ENCODE data around the gene OR52N1. TPM values are rescaled to one million over a fixed set of nuclear protein-coding genes. Genes with fewer than 3 reads are reported as not detected.
A peak's percentile ranks its signal among the peaks of the same experiment; 100 is the strongest.

The OR52N1 gene
- total RNA-seq, 1 donor from 2014 or later, result 0.13 TPM

DNA sequence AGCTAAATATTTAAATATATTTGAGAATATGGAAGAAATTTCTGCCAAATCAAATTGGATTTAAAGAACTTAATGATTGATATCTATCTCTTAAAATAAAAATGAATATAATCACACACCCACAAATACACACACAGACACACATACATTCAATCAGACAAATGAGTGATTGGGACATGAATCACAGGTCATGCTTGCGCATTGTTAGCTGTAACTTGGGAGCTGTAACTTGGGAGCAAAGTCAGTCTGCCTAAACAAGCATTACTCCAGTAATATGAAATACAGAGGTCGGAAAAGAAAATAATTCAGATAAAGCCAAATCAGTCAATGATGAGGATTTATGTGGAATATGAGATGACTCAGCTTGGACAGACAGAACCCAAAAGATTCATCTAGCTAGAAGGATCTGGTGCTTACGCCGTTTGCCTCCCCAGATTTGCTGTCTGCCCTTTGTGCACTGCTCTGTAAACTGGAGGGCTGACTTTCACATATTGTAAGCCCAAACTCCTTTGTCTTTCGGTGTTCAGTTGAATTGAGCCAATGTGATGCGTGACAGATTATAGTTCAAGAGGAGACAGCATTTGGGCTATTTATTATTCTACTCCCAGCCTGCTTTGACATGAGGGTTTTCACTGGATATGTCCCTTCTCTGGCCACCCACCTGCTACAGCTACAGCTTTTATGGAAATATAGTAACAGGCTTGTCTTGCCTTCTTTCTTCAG is 53.2 kb downstream of the OR52N1 start:
- DNase-seq (ENCODE audit: low spot score) (no peak), ATAC-seq (peak; percentile 39)
- intact Hi-C loops (cut with DNase I), result no loop called here

DNA sequence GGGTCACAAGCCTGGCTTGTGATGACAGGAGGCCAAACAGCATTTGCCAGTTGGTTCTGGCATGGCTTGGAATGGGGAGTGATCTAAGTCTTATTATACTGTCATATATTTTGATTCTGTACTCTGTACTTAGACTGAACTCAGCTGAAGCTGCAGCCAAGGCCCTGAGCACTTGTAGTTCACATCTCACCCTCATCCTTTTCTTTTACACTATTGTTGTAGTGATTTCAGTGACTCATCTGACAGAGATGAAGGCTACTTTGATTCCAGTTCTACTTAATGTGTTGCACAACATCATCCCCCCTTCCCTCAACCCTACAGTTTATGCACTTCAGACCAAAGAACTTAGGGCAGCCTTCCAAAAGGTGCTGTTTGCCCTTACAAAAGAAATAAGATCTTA is 54.0 kb downstream of the OR52N1 start:
- no peak for DNase-seq (ENCODE audit: low spot score)
- intact Hi-C loops (cut with DNase I), result no loop called here
- ATAC-seq, result peak; percentile 76

Other genes with a start within 250 kb of the OR52N1 start
- 0.89 TPM for gene OR52H1, start 242.7 kb downstream of the OR52N1 start, total RNA-seq
- gene OR52B6, start 210.4 kb downstream of the OR52N1 start, total RNA-seq, result not detected
- 3.3 TPM for gene TRIM6, start 194.6 kb downstream of the OR52N1 start, total RNA-seq
- 7.2 TPM for gene TRIM34, start 166.3 kb downstream of the OR52N1 start, total RNA-seq
- gene TRIM5, start 106.2 kb downstream of the OR52N1 start, total RNA-seq, result 28.4 TPM
- gene TRIM22, start 101.5 kb downstream of the OR52N1 start, total RNA-seq, result 86.7 TPM
- gene OR56B1, start 54.8 kb downstream of the OR52N1 start, total RNA-seq, result 0.40 TPM
- gene OR52N4, start 37.0 kb downstream of the OR52N1 start, total RNA-seq, result 0.85 TPM
- not detected for gene OR52N5, start 7.9 kb downstream of the OR52N1 start, total RNA-seq
- gene OR52N2, start 17.7 kb upstream of the OR52N1 start, total RNA-seq, result not detected
- gene OR52E6, start 50.6 kb upstream of the OR52N1 start, total RNA-seq, result not detected
- gene OR52E8, start 66.4 kb upstream of the OR52N1 start, total RNA-seq, result not detected
- gene OR52E4, start 89.4 kb upstream of the OR52N1 start, total RNA-seq, result not detected
- not detected for gene OR52E5, start 101.9 kb upstream of the OR52N1 start, total RNA-seq
- gene OR56A3, start 151.0 kb upstream of the OR52N1 start, total RNA-seq, result not detected
- not detected for gene OR56A5, start 177.2 kb upstream of the OR52N1 start, total RNA-seq
- gene OR52L1, start 195.7 kb upstream of the OR52N1 start, total RNA-seq, result not detected
- 0.09 TPM for gene OR56A4, start 215.7 kb upstream of the OR52N1 start, total RNA-seq
- 0.13 TPM for gene OR56A1, start 239.5 kb upstream of the OR52N1 start, total RNA-seq

All from sciatic nerve (tissue), 2 donors.